ENCODE measurements around the gene PLA2G15. TPM values are rescaled to one million over a fixed set of nuclear protein-coding genes. Genes with fewer than 3 reads are reported as not detected.

Gene PLA2G15
- total and polyA plus RNA-seq, 2 of the 13 experiments (the other 11 are each of a cell fraction or from before 2014, with no cell fraction given): 14.4 to 23.7 TPM

DNA sequence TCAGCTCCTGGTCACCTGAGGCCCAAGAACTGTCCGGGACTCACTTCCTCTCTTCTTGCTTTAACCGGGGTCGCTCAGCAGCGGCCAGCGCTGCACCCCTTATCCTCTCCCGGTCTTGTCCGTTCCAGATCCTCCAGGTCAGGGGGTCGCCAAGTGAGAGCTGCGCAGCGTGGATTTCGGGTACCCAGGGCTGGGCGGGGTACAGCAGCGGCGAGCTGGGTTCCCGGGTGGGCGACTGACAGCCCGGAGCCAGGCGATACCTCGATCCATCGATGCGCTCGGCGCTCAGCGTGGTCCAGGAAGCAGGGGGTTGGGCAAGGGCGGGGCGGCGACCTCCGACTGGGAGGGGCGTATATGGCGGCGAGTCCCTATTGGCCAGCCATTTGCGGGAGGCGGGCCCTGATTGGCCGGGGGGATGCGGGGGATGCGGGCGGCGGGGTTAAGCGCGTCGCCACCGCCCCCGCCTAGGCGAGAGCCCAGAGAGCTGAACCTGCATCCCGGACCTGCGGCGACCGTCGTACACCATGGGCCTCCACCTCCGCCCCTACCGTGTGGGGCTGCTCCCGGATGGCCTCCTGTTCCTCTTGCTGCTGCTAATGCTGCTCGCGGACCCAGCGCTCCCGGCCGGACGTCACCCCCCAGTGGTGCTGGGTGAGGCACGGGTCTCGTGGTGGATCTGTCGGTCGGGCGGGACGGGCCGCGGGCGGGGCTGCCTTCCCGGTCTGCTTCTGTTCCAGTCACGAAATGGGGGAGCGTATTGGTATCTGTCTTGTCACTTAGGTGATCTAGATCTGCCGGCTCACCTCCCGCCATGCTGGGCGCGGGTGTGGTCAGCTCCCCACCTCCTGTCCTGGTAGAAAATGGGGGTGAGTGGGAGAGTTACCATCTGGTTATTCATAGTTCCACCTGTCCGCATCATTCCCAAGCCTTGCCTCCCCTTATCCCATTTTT lies at the start of gene PLA2G15 (continued):
- TF ChIP-seq TOPORS (CRISPR knock-in tag; IDR thresholded peaks at IDR 0.05) (peak; percentile 76; the same call in 1 of the 2 replicates), RFX1 (IDR thresholded peaks at IDR 0.05) (no peak), SAFB2 (CRISPR knock-in tag; IDR thresholded peaks at IDR 0.05; ENCODE audit: borderline replicate concordance, low read depth) (no peak), RBFOX2 (IDR thresholded peaks at IDR 0.05; ENCODE audit: low read depth, low read length) (peak; percentile 77), CENPX (CRISPR knock-in tag; IDR thresholded peaks at IDR 0.05) (no peak), ZKSCAN8 (CRISPR knock-in tag; IDR thresholded peaks at IDR 0.05; ENCODE audit: borderline replicate concordance) (peak; percentile 29; the same call in 1 of the 2 replicates)
- TF ChIP-seq, protein P1, sequence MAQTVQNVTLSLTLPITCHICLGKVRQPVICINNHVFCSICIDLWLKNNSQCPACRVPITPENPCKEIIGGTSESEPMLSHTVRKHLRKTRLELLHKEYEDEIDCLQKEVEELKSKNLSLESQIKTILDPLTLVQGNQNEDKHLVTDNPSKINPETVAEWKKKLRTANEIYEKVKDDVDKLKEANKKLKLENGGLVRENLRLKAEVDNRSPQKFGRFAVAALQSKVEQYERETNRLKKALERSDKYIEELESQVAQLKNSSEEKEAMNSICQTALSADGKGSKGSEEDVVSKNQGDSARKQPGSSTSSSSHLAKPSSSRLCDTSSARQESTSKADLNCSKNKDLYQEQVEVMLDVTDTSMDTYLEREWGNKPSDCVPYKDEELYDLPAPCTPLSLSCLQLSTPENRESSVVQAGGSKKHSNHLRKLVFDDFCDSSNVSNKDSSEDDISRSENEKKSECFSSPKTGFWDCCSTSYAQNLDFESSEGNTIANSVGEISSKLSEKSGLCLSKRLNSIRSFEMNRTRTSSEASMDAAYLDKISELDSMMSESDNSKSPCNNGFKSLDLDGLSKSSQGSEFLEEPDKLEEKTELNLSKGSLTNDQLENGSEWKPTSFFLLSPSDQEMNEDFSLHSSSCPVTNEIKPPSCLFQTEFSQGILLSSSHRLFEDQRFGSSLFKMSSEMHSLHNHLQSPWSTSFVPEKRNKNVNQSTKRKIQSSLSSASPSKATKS (CRISPR knock-in tag; IDR thresholded peaks at IDR 0.05): no peak
- TF ChIP-seq, protein P2, sequence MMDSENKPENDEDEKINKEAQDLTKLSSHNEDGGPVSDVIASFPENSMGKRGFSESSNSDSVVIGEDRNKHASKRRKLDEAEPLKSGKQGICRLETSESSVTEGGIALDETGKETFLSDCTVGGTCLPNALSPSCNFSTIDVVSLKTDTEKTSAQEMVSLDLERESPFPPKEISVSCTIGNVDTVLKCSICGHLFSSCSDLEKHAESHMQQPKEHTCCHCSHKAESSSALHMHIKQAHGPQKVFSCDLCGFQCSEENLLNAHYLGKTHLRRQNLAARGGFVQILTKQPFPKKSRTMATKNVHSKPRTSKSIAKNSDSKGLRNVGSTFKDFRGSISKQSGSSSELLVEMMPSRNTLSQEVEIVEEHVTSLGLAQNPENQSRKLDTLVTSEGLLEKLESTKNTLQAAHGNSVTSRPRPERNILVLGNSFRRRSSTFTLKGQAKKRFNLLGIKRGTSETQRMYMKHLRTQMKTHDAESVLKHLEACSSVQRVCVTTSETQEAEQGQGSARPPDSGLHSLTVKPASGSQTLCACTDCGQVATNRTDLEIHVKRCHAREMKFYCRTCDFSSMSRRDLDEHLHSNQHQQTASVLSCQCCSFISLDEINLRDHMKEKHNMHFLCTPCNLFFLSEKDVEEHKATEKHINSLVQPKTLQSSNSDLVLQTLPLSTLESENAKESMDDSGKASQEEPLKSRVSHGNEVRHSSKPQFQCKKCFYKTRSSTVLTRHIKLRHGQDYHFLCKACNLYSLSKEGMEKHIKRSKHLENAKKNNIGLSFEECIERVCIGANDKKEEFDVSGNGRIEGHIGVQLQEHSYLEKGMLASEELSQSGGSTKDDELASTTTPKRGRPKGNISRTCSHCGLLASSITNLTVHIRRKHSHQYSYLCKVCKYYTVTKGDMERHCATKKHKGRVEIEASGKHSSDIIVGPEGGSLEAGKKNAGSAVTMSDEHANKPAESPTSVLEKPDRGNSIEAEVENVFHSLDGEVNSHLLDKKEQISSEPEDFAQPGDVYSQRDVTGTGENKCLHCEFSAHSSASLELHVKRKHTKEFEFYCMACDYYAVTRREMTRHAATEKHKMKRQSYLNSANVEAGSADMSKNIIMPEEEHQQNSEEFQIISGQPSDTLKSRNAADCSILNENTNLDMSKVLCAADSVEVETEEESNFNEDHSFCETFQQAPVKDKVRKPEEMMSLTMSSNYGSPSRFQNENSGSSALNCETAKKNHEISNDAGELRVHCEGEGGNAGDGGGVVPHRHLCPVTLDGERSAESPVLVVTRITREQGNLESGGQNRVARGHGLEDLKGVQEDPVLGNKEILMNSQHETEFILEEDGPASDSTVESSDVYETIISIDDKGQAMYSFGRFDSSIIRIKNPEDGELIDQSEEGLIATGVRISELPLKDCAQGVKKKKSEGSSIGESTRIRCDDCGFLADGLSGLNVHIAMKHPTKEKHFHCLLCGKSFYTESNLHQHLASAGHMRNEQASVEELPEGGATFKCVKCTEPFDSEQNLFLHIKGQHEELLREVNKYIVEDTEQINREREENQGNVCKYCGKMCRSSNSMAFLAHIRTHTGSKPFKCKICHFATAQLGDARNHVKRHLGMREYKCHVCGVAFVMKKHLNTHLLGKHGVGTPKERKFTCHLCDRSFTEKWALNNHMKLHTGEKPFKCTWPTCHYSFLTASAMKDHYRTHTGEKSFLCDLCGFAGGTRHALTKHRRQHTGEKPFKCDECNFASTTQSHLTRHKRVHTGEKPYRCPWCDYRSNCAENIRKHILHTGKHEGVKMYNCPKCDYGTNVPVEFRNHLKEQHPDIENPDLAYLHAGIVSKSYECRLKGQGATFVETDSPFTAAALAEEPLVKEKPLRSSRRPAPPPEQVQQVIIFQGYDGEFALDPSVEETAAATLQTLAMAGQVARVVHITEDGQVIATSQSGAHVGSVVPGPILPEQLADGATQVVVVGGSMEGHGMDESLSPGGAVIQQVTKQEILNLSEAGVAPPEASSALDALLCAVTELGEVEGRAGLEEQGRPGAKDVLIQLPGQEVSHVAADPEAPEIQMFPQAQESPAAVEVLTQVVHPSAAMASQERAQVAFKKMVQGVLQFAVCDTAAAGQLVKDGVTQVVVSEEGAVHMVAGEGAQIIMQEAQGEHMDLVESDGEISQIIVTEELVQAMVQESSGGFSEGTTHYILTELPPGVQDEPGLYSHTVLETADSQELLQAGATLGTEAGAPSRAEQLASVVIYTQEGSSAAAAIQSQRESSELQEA (CRISPR knock-in tag; IDR thresholded peaks at IDR 0.05; ENCODE audit: not compliant biosample characterization): peak; percentile 28
- TF ChIP-seq, protein P3, sequence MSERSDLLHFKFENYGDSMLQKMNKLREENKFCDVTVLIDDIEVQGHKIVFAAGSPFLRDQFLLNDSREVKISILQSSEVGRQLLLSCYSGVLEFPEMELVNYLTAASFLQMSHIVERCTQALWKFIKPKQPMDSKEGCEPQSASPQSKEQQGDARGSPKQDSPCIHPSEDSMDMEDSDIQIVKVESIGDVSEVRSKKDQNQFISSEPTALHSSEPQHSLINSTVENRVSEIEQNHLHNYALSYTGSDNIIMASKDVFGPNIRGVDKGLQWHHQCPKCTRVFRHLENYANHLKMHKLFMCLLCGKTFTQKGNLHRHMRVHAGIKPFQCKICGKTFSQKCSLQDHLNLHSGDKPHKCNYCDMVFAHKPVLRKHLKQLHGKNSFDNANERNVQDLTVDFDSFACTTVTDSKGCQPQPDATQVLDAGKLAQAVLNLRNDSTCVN (CRISPR knock-in tag; IDR thresholded peaks at IDR 0.05; ENCODE audit: borderline replicate concordance): 0 out of 2 replicates have a peak, but pooled peaks have one; percentile 15
- TF ChIP-seq, protein P4, sequence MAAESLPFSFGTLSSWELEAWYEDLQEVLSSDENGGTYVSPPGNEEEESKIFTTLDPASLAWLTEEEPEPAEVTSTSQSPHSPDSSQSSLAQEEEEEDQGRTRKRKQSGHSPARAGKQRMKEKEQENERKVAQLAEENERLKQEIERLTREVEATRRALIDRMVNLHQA (CRISPR knock-in tag; IDR thresholded peaks at IDR 0.05): no peak
- TF ChIP-seq, protein P5, sequence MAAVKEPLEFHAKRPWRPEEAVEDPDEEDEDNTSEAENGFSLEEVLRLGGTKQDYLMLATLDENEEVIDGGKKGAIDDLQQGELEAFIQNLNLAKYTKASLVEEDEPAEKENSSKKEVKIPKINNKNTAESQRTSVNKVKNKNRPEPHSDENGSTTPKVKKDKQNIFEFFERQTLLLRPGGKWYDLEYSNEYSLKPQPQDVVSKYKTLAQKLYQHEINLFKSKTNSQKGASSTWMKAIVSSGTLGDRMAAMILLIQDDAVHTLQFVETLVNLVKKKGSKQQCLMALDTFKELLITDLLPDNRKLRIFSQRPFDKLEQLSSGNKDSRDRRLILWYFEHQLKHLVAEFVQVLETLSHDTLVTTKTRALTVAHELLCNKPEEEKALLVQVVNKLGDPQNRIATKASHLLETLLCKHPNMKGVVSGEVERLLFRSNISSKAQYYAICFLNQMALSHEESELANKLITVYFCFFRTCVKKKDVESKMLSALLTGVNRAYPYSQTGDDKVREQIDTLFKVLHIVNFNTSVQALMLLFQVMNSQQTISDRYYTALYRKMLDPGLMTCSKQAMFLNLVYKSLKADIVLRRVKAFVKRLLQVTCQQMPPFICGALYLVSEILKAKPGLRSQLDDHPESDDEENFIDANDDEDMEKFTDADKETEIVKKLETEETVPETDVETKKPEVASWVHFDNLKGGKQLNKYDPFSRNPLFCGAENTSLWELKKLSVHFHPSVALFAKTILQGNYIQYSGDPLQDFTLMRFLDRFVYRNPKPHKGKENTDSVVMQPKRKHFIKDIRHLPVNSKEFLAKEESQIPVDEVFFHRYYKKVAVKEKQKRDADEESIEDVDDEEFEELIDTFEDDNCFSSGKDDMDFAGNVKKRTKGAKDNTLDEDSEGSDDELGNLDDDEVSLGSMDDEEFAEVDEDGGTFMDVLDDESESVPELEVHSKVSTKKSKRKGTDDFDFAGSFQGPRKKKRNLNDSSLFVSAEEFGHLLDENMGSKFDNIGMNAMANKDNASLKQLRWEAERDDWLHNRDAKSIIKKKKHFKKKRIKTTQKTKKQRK (IDR thresholded peaks at IDR 0.05; ENCODE audit: low read length): no peak

All from HepG2 (cell line).